CD4-positive, alpha-beta T cell treated with Interleukin-15 for 1 hour (primary cell): ENCODE measurements around the gene PARVB.

Experiments used
- DNase-seq: peaks from one replicate; pipeline ENCODE4 v3.0.0-alpha.2; 2020

Gene PARVB

DNA sequence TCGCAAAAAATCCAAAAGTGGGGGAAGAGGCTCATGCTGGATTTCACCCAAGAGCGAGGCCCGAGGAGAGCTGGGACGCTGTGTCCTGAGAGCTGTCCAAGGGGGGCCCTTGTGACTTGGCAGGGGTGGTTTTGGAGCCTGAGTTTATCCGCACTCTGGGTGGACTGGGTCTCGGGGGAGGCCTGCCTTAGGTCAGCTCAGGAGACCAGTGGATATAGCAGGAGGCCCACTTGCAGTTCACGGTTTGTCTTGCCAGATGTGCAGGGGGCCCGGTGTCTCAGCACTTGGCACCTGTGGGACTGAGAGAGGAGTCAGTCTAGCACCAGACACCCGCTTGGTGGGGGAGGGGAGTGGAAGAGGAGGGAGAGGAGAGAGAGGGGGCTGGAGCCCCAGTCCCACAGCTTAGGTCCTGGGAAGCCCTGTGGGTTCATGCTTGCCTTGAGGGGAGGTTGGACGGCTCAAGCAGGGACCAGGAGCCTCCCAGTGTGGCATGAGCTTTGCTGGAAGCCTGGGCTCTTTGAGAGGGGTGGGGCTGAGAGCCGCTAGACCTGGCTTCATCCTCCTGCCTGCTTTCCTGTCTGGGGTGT, 33.4 kb downstream of the PARVB start:
- DNase-seq: no peak

DNA sequence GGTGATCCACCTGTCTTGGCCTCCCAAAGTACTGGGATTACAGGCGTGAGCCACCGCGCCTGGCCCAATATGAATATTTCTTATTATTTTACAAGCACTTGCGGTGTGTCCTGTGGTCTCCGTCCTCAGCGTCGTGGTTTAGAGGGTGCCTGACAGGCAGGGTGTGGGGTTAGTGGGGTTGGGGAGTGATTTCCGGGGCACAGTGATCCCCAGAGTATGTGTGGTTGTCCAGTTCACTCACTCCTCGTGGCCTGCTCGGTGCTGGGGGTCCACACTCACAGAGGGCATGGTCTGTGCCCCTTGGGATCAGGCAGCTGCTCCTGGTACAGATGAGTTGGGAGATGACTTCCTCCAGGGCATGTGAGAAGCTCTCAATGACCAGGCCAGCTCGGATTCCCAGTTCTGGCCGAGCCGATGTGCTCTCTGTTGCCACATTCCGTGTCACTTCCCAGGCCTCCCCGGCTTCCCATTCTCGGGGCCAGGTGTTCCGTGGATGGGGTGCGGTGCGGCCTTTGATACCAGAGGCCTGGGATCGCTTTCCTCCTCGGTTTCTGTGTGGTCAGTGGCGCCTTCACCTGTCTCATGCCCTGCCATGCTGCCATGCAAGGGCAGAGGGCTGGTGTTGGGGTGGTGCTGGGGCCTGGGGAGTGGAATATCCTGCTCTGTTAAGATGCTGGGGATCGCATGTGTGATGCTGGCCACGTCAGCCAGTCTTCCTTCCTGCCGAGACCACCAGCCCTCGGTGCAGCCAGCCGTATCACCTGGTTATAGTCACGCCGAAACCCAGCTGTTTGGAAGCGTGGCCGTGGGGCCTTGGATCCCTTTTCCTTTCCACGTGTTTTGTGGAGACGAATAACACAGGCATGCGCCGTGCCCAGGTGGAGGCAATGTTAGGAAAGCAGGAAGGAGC, 39.6 kb downstream of the PARVB start:
- DNase-seq: no peak

DNA sequence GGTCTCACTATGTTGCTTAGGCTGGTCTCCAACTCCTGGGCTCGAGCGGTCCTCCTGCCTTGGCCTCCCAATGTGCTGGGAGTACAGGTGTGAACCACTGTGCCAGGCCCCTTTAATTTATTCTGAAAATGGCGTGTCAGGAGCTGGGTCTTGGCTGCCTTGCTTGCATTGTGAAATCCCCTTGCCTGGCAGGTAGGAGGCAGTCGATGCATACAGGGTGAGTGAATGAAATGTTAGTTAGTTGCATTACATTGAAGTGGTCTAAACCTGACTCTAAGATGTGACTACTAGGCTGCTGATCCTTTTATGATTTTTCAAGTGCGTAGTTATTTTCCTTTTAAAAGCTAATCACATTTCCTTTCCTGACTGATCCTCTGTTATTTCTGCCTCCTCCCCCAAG, 42.9 kb downstream of the PARVB start:
- no peak for DNase-seq

DNA sequence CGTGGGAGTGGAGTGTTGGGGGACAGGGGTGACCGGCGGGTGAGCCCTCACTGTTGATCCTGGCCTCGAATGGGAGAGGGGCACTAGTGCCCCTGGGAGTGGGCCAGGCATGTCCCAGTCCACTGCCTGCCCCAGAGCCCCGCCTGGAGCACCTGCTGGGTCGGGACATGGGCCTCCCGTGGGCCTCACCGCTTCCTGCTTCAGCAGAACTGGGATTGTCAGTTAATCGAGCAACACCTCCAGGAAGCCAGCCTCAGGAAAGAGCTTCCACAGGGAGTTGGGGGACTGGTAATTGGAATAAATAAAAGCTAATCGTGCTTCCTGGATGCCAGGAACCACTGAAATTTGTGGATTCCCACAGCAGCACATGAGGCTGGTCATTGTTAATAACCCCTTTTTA, 43.8 kb downstream of the PARVB start:
- DNase-seq: no peak

DNA sequence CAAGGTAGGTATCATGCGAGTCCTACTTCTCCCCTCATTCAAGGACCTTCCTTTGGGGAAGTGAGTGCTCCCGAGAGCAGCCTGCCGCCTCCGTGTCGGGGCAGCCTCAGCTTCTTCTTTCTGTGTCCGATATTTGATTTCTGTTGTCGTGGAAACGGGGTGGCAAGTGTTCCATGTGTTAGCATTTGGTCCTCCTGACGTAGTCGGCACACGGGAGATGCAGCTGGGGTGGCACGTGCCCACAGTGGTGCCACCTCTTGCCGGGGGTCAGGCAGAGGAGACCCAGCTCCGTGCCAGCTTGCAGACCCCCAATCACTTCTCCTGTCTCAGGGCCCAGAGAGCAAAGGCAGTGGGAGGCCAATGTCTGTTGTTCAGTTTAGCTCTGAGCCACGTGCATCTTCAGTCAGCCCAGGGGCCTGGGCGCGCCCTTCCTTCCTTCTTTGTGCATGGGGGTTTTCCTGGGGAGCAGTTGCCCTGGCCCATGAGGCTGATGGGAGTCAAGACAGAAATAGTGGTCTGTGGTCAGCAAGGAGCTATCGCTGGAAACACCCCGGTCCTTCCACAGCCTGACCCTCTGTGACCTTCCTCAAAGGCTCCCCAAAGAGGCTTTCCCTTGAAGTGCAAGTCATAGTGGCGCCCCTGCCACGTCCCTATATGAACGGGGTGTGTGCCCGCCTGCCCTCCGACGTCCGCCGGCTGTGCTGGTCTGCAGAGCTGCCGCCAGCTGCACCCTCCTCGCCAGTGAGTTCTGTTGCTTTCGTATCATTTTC, 44.5 kb downstream of the PARVB start:
- DNase-seq: peak; percentile 85

DNA sequence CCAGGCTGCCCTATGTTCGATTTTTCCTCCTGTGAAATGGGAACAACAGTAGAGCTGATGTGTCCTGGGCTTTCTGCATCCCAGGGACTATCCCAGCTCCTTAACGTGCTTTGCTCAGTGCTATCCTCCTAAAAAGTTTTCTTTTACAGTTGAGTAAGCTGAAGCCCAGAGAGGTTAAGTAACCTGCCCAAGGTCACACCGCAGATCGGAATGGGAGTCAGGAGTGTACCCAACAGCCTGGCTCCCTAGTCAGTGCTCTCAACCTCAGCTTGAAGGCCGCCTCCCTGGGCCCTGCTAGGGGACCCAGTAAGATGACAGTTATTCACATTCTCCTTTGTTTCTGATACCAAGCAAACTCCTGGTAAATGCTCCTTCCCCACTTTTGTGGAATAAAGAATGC, 45.9 kb downstream of the PARVB start:
- no peak for DNase-seq

DNA sequence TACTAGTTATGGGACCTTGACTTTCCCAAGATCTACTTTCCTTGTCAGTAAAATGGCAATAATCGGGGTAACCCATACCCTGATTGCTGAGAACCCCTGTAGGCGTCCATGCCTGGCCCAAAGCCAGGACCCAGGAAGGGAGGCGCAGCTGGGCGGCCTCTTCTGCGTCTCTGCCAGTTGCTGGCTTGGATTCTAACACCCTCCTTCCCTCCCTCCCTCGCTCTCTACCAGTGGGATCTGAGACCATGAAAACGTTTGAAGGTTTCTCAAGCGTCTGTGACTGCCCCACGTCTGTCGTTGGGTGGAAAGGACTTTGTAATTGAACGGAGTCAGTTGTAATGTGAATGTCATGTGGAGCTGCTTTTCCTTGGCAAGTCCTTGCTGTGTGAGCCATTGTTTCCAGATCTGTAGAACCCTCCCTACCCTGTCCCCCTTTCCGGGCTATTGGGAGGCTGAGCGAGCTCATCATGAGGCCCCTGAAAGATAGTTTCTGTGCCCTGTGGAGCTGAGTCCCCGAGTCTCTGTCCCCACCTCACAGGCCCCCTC, 47.8 kb downstream of the PARVB start:
- no peak for DNase-seq

DNA sequence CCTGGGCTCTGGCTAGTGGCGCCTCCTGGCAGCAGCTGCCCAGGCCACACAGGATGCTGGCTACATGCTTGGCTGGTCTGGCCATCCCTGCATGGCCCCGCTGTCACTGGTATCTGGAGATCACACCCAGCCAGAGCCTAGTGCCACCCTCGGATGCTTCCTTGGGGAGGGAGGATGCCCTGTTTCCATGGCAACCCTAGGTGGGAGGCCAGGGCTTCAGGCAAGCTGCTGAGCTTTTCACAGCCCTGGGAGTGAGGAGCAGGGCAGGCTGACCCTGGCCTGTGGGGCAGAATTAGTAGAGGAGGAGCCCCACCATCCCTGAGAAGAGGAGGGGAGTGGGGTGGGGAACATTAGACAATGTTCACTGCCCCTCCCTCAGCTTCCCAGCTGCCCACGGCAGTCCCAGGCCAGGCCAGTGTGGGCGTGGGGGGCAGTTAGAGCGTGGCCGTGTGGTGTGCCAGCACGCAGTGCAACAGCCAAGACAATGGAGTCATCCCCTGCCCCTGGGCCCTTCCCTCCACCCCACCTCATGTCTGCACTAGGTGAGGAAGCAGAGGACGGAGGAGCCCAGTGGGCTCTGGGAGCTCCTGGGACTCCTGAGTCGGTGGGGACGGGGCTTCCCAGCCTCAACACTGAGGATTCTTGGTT, 50.4 kb downstream of the PARVB start:
- DNase-seq: no peak

DNA sequence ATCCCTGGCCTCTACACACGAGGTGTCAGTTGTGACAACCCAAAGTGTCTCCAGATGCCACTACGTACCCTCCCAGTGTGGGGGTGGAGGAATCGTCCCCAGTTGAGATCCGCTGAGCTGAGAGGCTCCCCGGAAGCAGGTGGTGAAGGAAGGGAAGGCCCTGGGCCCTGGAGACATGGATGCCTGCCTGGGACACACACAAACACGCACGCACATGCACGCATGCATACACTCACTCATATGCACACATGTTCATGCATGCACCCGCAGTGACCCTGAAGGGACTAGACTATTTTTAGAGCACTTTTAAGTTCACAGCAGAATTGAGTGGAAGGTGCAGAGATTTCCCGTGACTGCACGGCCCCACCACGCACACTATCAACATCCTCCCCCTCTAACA, 50.9 kb downstream of the PARVB start:
- no peak for DNase-seq

DNA sequence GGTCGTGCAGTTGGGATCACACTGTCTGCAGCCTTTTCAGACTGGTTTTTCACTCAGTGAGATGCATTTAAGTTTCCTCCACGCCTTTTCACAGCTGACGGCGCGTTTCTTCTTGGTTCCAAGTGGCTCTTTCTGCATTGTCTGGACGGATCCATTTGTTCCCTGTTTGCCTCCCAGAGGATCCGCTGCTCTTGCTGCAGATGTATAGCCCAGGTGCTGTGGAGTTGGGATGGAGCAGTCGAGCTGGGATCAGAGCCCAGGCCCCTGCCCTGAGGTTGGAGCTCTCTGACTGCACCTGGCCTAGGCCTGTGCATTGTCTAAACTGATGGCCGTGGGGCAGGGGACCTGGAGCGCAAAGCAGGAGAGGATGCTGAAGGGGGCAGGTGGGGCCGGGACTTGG, 51.6 kb downstream of the PARVB start:
- no peak for DNase-seq

DNA sequence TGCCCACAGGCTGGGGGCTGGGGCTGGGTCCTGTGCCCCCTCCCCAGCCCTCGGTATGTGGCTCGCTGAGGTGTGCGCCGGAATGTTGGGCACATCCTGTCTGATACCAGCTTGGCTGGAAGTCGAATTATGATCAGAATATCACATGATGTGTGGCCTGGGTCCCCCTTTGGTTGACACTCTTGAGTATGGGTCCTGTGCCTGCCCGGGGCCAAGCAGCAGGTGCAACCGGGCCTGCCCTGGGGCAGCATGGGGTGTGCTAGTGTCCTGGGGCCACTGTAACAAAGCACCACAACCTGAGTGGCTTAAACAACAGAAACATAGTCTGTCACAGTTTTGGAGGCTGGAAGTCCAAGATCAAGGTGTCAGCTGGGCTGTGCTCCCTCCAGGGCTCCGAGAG, 52.7 kb downstream of the PARVB start:
- DNase-seq: no peak

DNA sequence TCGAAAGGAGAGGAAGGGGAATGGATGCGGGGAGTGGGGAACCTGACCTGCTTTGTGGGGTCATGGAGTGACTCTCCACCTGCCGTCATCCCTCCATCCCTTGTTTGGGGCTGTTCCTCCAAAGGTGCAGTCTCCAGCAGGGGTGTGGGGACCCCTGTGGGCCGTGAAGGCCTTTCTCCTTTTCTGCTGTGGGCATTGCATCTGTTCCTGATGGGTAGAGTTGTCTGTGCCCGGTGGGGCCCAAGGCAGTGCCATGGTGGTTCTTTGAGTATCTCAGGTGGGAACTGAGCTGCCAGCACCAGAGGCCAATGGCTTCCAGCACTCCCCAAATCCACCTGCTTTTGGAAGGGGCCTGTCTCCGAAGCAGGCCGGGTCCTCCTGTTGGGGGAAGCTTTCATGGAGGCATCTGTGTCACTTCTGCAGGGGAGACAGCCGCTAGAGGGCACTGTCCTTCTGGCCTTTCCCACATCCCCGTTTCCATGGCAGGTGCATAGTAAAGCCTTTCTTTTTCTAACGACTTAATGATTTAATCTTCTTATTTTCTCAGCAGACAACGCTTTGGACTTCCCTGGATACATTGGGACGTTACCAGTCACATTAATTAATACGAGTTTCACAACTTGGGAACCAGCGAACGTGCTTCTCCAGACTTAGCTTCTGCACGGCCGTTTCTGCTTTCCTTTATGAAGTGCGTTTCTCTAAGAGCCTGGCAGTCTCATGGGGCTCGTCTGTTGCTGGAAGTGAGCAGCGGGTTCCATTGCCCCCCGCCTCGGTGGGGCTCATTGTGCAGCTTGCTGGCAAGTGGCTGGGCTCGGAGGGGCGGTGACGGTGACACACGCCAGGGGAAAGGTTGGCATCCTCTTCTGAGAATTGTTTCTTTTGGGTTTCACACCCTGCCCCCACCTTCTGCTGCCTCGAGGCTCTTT, 57.1 kb downstream of the PARVB start:
- peak; percentile 66 for DNase-seq

DNA sequence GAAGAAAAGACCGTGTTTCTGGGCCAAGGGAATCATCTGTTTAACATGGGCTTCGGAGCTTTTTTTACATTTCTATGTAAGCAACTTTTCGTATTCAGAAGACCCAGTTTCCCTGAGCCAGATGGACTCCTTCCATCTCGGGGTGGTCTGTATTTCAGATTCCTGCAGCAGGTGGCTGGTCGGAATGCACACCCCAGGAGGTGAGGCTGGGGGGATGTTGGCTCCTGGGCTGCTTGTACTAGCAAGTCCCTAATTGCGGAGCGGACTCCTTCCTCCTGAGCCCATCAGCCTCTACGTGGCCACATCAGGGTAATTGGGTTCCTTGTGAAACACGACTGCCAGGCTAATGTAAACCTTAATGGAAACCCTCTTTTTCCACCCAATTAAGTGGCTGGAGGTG, 58.7 kb downstream of the PARVB start:
- DNase-seq: no peak

DNA sequence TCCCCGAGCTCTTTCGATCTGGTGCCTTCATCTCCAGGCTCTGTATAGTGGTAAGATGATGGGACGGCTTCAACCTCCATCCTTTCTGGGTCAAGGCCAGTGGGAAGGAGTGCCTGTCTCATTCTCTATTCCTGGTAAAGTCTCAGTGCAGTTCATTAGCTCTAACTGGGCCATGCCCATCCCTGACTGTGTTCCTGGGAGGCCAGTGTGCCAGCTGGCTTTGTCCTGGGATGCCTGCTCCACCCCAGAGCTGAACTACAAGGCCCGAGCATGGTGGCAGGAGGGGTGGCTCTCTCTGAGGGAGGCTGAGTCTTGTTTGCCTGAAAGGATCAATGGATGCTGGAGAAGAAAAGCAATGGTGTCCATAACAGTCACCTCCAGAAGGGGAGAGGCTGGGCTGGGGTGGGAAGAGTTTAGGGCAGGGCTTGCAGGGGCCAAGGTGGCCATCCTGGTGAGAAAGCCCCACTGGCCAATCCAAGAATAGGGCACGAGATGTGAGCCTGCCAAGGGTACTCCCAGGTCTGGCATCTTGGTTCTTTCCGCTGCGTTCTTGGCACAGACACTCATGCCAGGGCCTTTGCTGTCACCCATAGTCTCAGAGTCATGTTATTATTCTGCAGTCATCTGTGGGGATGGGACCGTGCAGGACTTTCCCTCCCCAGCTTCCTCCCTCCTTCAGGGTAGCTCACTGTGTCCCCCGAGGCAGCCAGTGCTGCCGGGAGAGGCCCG, 60.1 kb downstream of the PARVB start:
- no peak for DNase-seq

DNA sequence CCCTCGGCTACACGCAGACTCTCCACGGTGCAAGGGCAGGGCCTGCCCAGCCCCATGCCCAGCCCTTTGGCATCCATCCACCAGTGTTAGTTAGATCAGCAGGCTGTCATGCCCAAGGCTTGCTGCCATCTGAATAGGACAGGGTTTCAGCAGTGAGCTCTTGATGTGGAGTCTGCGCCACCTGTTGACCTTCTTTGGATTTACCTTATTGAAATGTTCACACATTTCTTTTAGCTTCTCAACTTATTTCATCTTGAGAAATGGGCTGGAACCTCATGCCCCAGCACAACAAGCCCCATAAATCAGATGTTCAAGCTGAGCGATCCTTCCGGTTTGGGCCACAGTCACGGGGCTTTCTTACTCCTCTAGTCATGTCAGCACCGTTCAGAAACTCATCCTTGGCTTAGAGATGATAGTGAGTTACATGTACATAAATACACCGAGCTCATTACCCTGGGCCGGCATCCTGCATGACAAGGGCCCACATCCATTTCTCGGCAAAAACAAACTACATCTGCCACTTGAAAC, 61.7 kb downstream of the PARVB start:
- DNase-seq: no peak

DNA sequence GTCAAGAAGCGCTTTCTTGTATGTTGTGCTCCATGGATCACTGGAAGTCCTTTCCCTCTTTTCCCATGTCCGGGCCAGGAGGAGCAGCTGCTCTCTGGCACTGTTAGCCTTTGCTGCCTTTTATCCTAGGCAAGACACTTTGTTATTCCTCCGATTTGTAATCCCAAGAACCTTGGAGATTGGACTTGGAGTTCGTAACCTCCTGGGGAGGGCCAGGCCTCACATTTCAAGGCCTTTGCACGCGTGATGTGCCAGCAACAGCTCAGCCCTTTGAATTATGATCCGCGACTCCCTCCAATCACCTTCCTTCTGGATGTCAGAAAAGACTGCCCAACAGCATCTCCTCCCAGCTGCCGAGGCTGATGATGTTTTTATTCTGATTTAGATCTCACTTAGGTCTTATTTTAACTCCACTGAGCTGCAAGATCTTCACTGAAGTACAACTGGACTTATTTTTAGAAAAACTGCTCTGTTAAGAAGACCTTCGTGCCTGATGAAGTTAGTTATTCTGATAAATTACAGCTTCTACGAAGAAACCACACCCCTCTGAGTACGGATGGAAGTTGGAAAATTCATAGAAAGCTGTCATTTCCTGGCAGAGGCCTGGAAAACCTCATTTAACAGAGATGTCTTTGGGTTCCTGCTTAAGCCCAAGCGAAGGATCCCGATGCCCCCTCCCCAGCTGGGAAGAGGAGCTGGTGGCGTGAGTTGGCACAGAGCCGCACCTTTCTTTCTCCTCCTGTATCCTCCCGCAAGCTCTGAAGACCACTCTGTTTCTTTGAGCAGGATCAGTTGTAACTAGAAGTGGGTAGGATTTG, 62.4 kb downstream of the PARVB start:
- no peak for DNase-seq

DNA sequence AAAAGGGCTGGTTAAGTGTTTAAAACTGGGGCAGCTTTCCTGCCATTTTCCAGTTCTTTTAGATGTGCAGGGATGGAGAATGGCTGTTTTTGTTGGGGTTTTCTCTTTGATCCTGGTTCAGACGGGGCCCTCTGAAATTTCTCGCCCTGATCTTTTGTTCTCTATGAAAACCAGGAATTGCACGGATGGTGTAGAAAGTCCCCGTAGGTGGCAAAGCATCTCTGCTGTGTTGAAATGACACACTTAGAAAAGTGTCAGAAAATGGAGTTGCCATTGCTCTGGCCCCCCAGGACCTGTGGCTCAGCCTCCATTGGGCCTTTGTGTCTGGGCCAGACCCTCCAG, 63.0 kb downstream of the PARVB start:
- DNase-seq: no peak

DNA sequence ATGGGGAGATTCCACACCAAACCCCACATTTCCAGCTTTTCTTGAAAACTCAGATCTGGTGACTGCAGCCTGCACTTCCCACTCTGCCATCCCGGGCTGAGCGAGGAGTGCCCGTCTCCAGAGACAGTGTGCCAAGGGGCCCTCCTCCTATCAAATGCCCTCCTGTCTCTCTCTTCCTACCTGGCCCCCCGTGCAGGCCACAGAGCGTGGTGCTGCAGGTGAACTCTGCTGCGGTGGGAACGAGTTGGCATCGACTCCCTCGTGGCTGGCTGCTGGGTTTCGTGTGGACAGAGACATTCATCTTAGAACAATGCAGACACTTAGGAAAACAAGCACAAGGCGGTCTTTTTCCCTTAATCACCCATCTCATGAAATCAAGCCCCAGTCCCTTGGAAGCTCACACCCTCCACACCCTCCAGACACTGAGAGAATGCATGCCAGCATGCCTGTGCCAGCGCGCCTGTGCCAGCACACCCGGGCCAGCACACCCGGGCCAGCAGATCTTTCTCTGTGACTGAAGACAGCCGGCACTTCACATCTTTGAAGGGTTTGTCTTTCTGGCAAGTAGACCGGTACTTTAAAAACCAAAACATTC, 65.0 kb downstream of the PARVB start:
- DNase-seq: no peak

DNA sequence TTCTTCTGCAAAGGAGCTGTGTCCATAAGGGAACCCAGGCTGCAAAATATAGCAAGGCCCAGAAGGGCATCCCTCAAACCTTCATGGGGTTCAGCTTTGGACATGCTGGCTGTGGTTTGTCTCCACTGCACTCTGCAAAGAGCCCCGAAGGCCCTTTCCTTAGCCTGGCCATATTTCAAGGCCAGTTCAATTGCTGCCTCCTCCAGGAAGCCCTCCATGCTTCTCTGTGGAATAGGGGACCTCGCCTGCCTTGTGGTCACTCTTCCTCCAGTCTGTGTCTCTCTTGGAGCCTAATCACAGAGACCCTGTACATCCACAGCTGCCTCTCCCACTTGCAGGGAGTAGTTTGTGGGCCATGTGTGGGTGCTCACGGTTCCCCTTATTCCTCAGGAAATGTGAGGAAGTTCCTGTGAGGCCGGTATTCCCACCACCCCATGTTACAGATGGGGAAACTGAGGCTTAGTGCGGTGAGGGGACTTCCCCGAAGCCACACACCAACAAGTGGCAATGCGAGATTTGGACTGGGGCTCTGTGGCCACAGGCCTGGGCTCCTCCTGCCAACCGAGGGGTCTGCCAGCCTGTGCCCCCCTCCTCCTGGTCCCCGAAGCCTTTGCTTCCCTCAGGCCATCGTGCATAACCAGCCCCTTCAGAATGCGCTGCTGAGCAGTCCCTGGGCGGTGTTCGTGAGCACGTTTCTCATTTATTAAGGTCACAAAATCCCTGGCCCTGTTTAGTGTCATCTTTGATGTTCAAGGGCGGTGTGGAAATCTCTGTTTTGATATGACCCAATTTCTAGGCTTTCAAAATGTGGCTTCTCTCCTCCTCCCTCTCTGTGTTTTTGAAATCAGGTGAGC, 65.8 kb downstream of the PARVB start:
- DNase-seq: no peak
